ENCODE measurements around the gene OR52A1.

- TF ChIP-seq, protein P1, sequence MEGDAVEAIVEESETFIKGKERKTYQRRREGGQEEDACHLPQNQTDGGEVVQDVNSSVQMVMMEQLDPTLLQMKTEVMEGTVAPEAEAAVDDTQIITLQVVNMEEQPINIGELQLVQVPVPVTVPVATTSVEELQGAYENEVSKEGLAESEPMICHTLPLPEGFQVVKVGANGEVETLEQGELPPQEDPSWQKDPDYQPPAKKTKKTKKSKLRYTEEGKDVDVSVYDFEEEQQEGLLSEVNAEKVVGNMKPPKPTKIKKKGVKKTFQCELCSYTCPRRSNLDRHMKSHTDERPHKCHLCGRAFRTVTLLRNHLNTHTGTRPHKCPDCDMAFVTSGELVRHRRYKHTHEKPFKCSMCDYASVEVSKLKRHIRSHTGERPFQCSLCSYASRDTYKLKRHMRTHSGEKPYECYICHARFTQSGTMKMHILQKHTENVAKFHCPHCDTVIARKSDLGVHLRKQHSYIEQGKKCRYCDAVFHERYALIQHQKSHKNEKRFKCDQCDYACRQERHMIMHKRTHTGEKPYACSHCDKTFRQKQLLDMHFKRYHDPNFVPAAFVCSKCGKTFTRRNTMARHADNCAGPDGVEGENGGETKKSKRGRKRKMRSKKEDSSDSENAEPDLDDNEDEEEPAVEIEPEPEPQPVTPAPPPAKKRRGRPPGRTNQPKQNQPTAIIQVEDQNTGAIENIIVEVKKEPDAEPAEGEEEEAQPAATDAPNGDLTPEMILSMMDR (IDR thresholded peaks at IDR 0.05): no peak
- TF ChIP-seq POLR2AphosphoS5 (IDR thresholded peaks at IDR 0.05; ENCODE audit: low read depth, low read length) (no peak), SIN3A (IDR thresholded peaks at IDR 0.05; ENCODE audit: borderline replicate concordance, insufficient read depth, low read depth, low read length) (no peak), TCF7L2 (IDR thresholded peaks at IDR 0.05; ENCODE audit: low read depth, low read length) (no peak)
- TF ChIP-seq, protein P2, sequence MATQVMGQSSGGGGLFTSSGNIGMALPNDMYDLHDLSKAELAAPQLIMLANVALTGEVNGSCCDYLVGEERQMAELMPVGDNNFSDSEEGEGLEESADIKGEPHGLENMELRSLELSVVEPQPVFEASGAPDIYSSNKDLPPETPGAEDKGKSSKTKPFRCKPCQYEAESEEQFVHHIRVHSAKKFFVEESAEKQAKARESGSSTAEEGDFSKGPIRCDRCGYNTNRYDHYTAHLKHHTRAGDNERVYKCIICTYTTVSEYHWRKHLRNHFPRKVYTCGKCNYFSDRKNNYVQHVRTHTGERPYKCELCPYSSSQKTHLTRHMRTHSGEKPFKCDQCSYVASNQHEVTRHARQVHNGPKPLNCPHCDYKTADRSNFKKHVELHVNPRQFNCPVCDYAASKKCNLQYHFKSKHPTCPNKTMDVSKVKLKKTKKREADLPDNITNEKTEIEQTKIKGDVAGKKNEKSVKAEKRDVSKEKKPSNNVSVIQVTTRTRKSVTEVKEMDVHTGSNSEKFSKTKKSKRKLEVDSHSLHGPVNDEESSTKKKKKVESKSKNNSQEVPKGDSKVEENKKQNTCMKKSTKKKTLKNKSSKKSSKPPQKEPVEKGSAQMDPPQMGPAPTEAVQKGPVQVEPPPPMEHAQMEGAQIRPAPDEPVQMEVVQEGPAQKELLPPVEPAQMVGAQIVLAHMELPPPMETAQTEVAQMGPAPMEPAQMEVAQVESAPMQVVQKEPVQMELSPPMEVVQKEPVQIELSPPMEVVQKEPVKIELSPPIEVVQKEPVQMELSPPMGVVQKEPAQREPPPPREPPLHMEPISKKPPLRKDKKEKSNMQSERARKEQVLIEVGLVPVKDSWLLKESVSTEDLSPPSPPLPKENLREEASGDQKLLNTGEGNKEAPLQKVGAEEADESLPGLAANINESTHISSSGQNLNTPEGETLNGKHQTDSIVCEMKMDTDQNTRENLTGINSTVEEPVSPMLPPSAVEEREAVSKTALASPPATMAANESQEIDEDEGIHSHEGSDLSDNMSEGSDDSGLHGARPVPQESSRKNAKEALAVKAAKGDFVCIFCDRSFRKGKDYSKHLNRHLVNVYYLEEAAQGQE (IDR thresholded peaks at IDR 0.05; ENCODE audit: insufficient read depth in 1 of 2, low read depth in 2 of 2, low read length in 1 of 2): no peak
Observed at GRCh38 chr11:5124891-5125620, 29.5 kb downstream of the OR52A1 start.
